HG03432 (cell line): ENCODE results near the gene FAF1.
A peak's percentile ranks its signal among the peaks of the same experiment; 100 is the strongest.

ENCODE experiments used
- ATAC-seq: cut with Tn5 transposase; IDR thresholded peaks from one replicate; pipeline ENCODE4 v1.9.1; 2021; ENCODE audit warnings: mild to moderate bottlenecking, moderate library complexity; ENCODE audit not compliant: unreplicated experiment

The FAF1 gene

GRCh38 chr1:50454911-50455310, 505.2 kb downstream of the FAF1 start:
- ATAC-seq, result no peak

GRCh38 chr1:50453266-50453665, 506.8 kb downstream of the FAF1 start:
- no peak for ATAC-seq

- no peak for ATAC-seq
These were observed 507.4 kb downstream of the FAF1 start for GRCh38 chr1:50452700-50453099.

- no peak for ATAC-seq
These were observed 509.0 kb downstream of the FAF1 start for GRCh38 chr1:50450861-50451653.

GRCh38 chr1:50447961-50448360, 512.1 kb downstream of the FAF1 start:
- no peak for ATAC-seq

- ATAC-seq, result no peak
These were observed 518.9 kb downstream of the FAF1 start for GRCh38 chr1:50441183-50441582.

GRCh38 chr1:50438945-50439344, 521.1 kb downstream of the FAF1 start:
- ATAC-seq, result no peak

- no peak for ATAC-seq
These were observed 523.6 kb downstream of the FAF1 start for GRCh38 chr1:50436489-50436888.

GRCh38 chr1:50430010-50430405, 530.1 kb downstream of the FAF1 start:
- ATAC-seq, result no peak

GRCh38 chr1:50427818-50428779, 532.0 kb downstream of the FAF1 start:
- ATAC-seq, result no peak

- ATAC-seq, result no peak
These were observed 532.8 kb downstream of the FAF1 start for GRCh38 chr1:50427086-50427817.

- no peak for ATAC-seq
These were observed 533.4 kb downstream of the FAF1 start for GRCh38 chr1:50426702-50427085.

- ATAC-seq, result no peak
These were observed 533.9 kb downstream of the FAF1 start for GRCh38 chr1:50426108-50426700.

- ATAC-seq, result no peak
These were observed 534.5 kb downstream of the FAF1 start for GRCh38 chr1:50425376-50426107.

- ATAC-seq, result no peak
These were observed 535.1 kb downstream of the FAF1 start for GRCh38 chr1:50424884-50425375.

GRCh38 chr1:50424045-50424883, 535.8 kb downstream of the FAF1 start:
- ATAC-seq, result peak; percentile 26

- no peak for ATAC-seq
These were observed 536.4 kb downstream of the FAF1 start for GRCh38 chr1:50423670-50424000.

GRCh38 chr1:50422946-50423669, 537.0 kb downstream of the FAF1 start, which contains the start of gene DMRTA2:
DMRTA2 (minus strand) TSS chr1:50423443; CDS start chr1:50421536, 1,907 bp downstream.
- ATAC-seq, result peak; percentile 24

GRCh38 chr1:50422675-50422945, 537.5 kb downstream of the FAF1 start:
- no peak for ATAC-seq
